Dermis microvascular lymphatic vessel endothelial cell (primary cell): ENCODE data around the gene MAP1LC3C. TPM values are rescaled to one million over a fixed set of nuclear protein-coding genes. Genes with fewer than 3 reads are reported as not detected.

Source experiments
- DNase-seq, 2 donors: peaks; one replicate each; pipeline versions ENCODE4 v3.0.0 to v3.0.0-alpha.2; 2010; ENCODE audit warnings: low read depth in 2 of 2
- total RNA-seq: library from RNA; depleted of rRNA; stranded (reverse); fragments of >200 nt; gene quantifications from 2 replicates; pipeline ENCODE4 v1.2.1, GENCODE V29; 2014

MAP1LC3C gene
- total RNA-seq: under 0.01 TPM in 1 of 2 replicates, not detected in the other

GRCh38 chr1:241999026-241999425, at the start of gene MAP1LC3C:
Gene MAP1LC3C, minus strand, starts transcription at chr1:241999098. Its CDS starts 90 bp downstream, at chr1:241999008.
- DNase-seq: no peak

DNA sequence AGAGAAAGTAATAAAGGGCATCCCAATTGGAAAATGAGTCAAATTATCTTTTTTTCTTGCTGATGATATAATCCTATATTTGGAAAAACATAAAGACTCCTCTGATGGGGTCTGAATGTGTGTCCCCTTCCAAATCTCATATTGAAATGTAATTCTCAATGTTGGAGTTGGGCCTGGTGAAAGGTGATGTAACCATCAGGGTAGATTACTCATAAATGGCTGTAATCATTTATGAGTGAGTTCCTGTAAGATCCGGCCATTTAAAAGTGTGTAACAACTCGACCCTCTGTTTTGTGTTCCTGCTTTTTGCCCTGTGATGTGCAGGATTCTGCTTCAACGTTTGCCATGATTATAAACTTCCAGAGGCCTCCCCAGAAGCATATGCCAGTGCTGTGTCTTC, 44.3 kb upstream of the MAP1LC3C start:
- DNase-seq: no peak

- no peak for DNase-seq
Measured at GRCh38 chr1:242034392-242034791, 35.5 kb upstream of the MAP1LC3C start.

DNA sequence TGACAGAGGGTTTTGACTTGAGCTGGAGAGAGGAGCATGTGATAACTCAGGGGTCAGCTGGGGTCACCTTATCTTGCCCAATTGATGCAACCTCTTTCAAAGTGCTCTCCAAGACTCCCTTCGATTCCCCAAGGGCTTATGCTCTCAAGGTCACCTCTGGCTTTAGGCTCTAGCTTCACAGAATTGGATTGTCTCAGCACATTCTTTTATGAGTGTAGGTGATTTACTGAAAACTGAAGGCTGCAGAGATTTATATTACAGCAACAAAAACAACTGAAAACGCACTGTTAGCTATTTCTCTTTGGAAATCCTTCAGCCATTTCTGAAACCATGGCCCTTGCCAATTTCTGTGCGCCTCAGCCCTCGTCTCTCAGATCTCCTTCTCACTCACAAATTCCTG, 34.5 kb upstream of the MAP1LC3C start:
- no peak for DNase-seq

DNA sequence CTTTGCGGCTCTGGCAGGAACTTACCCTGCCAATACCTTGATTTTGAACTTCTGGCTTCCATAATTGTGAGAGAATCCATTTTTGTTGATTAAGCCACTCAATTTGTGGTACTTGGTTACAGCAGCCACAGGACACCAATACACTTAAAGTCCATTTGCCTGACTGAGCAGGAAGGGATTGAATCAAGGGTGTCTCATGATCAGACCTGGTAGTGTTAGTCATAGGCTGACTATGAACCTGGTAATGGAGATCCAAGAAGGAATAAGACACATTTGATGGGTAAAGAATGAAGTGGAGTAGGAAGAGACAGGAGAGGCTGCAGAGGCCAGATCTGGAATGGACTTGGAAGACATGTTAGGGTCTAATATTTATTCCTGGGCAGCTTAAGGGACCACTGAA, 31.2 kb upstream of the MAP1LC3C start:
- no peak for DNase-seq

- DNase-seq: no peak
Measured at GRCh38 chr1:242025681-242026080, 26.8 kb upstream of the MAP1LC3C start.

DNA sequence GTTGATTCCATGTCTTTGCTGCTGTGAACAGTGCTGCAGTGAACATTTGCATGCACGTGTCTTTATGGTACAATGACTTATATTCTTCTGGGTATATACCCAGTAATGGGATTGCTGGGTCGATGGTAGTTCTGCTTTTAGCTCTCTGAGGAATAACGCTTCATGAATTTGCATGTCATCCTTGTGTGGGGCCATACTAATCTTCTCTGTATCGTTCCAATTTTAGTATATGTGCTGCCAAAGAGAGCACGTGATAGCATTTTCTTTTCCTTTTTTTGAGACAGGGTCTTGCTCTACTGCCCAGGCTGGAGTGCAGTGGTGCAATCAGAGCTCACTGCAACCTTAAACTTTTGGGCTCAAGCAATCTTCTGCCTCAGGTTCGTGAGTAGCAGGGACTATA, 24.9 kb upstream of the MAP1LC3C start:
- no peak for DNase-seq

- no peak for DNase-seq
Measured at GRCh38 chr1:242019018-242019417, 20.1 kb upstream of the MAP1LC3C start.

DNA sequence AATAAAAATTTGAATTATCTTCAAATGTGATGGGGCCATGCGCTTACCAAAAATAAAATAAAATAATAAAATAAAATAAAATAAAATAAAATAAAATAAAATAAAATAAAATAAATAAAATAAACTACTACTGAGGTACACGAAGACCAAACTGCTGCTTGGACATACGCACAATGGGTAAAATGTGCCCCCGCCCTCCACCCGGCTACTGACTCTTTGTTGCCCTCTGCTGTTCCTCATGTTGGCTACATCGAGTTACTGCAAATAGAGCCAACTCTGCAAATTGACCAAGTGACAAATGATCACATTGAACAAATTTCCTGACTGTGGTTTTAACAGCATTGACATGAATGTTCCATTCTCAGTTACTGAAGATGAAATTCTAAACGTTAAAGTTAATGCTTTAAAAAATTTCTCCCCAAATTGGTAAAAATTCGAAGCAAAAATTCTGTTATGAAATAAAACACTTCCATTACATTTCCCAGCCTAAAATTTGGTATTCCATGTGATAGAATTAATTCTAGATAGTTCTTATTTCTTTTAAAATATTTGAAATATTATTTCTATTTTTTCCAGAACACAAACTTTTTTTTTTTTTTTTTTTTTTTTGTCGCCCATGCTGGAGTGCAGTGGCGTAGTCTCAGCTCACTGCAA, 18.8 kb upstream of the MAP1LC3C start:
- DNase-seq: peak; percentile 26 to 46

- DNase-seq: no peak
Measured at GRCh38 chr1:242016479-242016878, 17.6 kb upstream of the MAP1LC3C start.

DNA sequence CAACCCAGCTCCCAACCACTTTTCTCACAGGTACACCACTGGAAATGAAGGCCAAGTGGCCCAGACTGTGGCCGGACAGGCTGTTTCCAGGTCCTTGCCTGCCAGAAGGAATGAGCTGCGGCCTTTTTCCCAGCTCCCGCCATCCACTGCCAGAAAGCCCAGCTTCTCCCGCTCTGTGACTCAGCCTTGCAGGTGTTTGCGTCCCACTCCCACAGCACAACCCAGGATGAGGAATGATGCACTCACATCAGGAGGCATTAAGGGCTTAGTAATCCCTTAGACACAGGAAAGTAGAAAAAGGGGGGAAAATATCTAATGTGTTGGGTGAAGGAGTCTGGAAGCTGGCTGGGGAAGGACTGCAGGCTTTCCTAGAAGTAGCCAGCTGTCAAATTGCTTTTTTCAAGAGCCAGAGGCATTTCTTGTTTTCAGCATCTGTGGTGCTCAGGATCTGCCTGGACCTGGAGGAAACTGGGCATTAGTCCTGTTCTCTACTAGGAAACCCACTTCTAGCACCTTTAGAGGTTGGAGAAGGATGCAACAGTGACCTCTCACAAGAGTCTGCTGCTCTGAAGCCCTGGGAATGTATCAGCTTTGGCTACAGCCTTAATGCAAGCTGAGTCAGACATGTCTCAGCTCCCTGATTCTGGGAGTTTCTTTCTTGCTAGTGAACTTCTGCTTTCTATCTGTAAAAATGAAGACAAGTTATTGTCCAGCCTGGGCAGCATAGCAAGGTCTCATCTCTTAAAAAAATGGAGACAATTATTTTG, 13.2 kb upstream of the MAP1LC3C start:
- DNase-seq: no peak

DNA sequence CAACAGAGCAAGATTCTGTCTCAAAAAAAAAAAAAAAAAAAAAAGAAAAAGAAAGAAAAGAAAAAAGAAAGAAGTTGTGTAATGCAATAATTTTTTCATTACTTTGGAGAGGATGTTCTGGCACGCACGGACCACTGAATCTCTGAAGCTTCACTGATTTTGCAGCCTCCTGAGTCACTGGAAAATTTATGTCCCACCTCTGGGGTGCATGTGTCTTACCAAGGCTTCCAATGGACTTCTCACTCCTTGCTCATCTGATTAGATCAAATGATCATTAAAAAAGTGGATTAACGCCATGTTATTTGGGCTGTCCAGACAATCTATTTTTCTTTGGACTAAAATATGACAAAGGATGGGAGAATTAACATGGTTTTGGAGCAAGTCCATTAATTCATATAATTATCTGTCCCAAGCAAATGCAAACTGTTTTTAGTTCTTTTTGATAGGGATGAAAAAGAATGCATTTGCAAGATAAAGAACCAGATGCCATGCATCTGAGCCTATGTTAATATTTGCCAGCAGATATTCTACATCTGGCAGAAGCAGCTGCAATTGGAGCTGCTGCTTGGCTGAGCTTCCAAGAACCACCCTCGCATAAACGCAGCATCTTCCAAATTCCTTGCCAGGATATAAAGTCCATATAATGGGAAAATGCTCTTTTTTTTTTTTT, 10.1 kb upstream of the MAP1LC3C start:
- no peak for DNase-seq

DNA sequence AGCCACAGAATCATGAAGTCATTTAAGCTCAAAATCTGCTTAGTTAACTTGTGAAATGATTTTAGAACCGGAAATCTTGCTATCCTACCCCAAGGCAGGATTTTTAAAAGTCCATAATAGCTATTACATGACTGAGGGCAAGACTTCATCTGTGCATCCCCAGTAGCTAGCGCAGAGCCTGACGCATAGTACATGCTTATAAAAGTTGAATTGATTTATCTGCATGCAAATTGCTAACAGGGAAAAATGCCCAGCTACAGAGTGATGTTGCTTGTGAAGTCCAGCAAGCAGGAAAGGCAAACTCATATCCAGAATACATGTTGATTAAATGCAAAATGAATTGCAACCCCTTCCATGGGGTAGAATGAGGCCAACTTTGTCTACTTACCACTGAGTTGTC, 8.1 kb upstream of the MAP1LC3C start:
- no peak for DNase-seq

DNA sequence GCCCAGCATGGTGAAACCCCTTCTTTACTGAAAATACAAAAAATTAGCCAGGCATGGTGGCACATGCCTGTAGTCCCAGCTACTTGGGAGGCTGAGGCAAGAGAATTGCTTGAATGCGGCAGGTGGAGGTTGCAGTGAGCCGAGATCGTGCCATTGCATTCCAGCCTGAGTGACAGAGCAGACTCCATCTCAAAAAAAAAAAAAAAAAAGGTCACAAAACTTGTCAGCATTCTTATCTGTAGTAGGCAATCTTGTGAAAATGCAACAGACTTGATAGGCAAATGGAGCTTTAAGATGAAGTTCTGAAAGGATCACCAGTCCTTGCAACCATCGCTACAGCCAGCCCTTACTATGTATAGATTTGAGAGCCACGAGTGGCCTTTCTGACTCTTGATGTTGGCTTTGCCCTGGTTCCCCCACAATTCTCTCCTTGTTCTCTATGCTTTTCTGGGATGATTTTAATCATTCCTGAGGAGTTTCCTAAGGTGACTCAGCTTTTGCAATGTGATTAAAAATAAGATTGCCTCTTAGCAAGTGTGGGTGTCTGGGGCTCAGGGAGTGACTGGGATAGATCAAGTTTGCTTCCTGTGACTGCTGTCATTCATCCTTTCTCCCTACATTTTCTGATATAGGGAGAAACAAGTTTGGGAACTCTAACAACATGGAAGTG, 7.1 kb upstream of the MAP1LC3C start:
- no peak for DNase-seq

DNA sequence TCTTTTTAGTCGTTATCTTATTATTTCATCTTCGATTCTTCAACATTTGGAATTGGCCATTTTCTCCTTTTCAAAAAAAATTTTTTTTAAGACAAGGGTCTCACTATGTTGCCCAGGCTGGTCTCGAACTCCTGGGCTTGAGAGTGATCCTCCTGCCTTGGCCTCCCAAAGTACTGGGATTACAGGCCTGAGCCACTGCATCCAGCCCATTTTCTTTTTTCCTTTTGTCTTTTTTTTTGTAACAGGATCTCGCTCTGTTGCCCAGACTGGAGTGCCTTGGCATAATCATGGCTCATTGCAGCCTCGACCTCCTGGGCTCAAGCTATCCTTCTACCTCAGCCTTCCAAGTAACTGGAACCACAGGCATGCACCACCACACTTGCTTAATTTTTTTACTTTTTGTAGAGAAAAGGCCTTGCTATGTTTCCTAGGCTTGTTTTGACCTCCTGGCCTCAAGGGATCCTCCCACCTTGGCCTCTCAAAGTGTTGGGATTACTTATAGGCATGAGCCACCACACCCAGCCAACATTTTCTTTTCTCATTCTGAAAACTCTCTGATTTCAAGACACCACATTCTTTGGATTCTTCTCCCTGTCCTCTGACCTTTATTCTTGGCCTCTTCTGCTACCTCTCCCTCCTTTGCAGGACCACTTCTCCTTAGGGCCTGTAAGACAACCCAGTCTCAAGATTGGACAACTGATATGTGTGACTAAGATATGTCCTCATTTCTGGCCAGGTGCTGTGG, 6.0 kb upstream of the MAP1LC3C start:
- no peak for DNase-seq

DNA sequence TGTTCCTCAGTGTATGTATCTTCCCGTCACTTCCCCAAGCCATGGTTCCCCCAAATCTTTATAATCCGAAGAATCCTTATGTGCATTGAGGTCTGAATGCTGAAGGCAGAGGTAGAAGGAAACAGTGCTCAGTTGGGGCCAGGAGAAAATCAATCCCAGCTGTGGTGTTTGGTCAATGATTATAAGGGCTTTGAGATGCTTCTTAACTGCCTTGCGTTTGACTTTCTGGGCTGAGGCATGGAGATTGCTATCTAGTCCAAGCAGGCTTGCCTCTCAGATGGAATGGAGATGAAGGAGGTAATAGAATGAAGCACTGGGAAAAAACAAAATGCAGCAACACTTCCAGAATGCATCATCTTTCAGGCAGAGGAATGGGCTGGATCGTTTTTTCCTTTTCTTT, 3.6 kb upstream of the MAP1LC3C start:
- DNase-seq: no peak

- DNase-seq: no peak
Measured at GRCh38 chr1:242002072-242002471, 3.2 kb upstream of the MAP1LC3C start.

- DNase-seq: no peak
Measured at GRCh38 chr1:242000434-242000833, 1.5 kb upstream of the MAP1LC3C start.

DNA sequence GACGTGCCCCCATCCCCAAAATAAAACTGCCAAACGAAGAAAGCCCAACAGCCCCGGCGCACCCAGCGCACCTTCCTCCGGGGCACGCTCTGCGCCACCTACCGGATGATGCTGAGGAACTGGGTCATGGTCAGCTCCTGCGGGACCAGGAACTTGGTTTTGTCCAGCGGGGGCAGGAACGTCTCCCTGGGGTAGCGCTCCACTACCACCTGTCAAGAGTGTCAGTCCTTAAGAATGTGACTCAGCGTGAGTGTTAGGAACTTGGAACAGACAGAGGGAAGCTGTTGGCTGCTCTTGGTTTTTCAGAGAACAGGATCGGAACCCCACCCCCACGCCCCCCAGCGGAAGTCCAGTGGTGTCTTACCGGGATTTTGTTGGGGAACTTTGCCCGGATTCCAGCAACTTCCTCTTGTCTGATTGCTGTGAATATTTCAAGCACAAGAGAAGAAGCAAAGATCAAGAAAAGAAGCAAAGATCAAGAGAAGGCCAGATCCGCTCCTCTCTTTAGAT, 431 bp downstream of the MAP1LC3C start:
- peak; percentile 7 to 39 for DNase-seq

DNA sequence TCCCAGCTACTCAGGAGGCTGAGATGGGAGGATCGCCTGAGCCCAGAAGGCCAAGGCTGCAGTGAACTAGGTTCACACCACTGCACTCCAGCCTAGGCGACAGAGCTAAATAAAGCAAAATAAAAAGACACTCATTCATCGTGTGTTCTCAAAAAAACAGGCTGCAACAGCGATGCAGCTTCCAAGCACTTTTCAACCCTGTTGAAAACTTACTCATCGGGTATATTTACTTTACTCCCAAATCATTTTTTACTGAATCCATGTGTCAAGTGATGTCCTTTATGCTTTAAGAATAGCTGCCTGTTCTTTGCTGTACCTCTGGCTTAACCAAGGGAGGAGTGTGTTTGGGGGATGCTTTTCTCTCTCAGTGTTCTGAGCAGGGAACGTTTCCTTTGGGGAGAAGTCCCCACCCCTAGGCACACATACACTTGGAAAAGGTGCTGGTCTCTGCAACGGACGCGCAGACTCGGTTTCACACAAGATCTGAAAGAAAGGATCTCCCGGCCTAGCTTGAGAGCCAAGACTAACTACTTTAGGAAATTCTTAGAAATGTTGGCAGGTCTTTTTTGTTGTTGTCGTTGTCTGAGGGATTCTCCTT, 1.4 kb downstream of the MAP1LC3C start:
- DNase-seq: no peak

GRCh38 chr1:241994171-241994570, 4.7 kb downstream of the MAP1LC3C start:
- DNase-seq: no peak
